ENCODE measurements around the gene GTF2F1.
"Not testable (repeated sequence)": the region's sequence is repeated elsewhere in the genome, so short reads cannot be mapped to it uniquely, and the experiment has no call there.

Gene GTF2F1

GRCh38 chr19:6355321-6356040, 37.5 kb downstream of the GTF2F1 start:
- DNase-seq (ENCODE audit: low read depth): not testable (repeated sequence)

- DNase-seq (ENCODE audit: low read depth): no peak
Observed at GRCh38 chr19:6354098-6354674, 38.8 kb downstream of the GTF2F1 start.

GRCh38 chr19:6352381-6353165, 40.4 kb downstream of the GTF2F1 start:
- no peak for DNase-seq (ENCODE audit: low read depth)

- DNase-seq (ENCODE audit: low read depth): no peak
Observed at GRCh38 chr19:6350688-6351087, 42.3 kb downstream of the GTF2F1 start.

- DNase-seq (ENCODE audit: low read depth): not testable (repeated sequence)
Observed at GRCh38 chr19:6349271-6349670, 43.7 kb downstream of the GTF2F1 start.

- no peak for DNase-seq (ENCODE audit: low read depth)
Observed at GRCh38 chr19:6343462-6343861, 49.5 kb downstream of the GTF2F1 start.

GRCh38 chr19:6340493-6341201, 52.3 kb downstream of the GTF2F1 start:
- no peak for DNase-seq (ENCODE audit: low read depth)

- no peak for DNase-seq (ENCODE audit: low read depth)
Observed at GRCh38 chr19:6334490-6335285, 58.3 kb downstream of the GTF2F1 start.

- no peak for DNase-seq (ENCODE audit: low read depth)
Observed at GRCh38 chr19:6333439-6333838, 59.5 kb downstream of the GTF2F1 start, which contains the start of gene ACER1. TSS of gene ACER1 (minus strand) at chr19:6333612. CDS start at chr19:6333551, 61 bp downstream.

All from activated T-helper 1 cell treated with Interleukin-2 at 50 U/mL for 16 hours (primary cell).